Activated CD8-positive, alpha-beta memory T cell treated with anti-CD3 and anti-CD28 coated beads for 36 hours (primary cell): ENCODE results near the gene NTMT1. TPM values are rescaled to one million over a fixed set of nuclear protein-coding genes. Genes with fewer than 3 reads are reported as not detected.

Experiments
- CTCF ChIA-PET: fragments of 350-600 bp; sonication (Branson Sonifier 250); formaldehyde crosslinking; loops from one replicate; lab custom pipeline; 2021; ENCODE audit warnings: antibody characterized with exemption; lab: Charles Lee
- POLR2A ChIA-PET: fragments of 350-600 bp; sonication (Branson Sonifier 250); formaldehyde crosslinking; loops from one replicate; lab custom pipeline; 2021; ENCODE audit warnings: antibody characterized with exemption; lab: Charles Lee
- total RNA-seq, 2 experiments: library from RNA; stranded (reverse); gene quantifications; one replicate each; pipeline ENCODE4 v1.2.3, GENCODE V29; 2021

NTMT1 gene
- total RNA-seq, 2 experiments from 2014 or later: 76.9 to 80.4 TPM

DNA sequence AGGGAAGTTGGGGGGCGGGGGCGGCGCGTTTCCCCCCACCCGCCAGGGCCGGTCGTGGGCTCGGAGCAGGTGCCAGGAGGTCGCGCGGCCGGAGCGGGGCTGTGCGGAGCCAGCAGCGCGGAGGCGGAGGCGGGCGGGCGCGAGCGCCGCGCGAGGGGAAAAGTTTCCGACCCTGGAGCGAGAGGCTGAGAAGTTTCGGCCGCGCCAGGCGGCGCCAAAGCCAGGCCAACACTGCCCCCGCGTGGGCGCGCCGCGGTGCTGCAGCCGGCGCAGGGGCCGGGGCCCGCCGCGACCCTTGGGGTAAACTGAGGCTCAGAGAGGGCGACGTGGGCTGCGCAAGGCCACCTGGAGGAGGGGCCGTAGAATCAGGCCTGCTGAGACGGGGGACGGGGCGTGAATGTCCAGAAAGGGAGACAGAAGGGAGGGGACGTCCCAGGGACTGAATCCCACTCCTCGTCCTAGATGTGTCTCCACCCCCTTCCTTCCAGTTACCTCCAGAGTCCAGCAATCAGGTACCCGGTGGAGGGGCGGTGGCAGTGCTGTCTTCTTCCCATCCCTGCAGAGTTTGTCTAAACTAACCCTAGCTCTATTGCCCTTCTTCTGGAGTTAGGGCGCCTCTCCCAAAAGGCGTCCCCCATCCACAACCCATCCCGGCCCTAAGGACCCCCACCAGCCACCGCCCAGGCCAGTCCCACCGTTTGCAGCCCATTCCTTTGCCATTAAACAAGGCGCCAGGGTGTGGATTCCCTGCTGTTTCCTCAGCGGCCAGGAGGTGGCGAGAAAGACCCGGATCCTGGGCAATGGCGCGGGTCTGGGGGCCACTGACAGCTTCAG, 15.3 kb upstream of the NTMT1 start:
- ChIA-PET CTCF (interaction anchor here (0.5 to 4.9 kb wide), 14 partner anchors 13 to 487 kb away, joined by 3 to 50 read pairs (median 4); partner anchors contain the start of genes C9orf50, IER5L and NTMT1), POLR2A (interaction anchor here (1.1 kb wide), 1 partner anchor 479 kb away, joined by 3 read pairs; no protein-coding TSS in a partner anchor)

DNA sequence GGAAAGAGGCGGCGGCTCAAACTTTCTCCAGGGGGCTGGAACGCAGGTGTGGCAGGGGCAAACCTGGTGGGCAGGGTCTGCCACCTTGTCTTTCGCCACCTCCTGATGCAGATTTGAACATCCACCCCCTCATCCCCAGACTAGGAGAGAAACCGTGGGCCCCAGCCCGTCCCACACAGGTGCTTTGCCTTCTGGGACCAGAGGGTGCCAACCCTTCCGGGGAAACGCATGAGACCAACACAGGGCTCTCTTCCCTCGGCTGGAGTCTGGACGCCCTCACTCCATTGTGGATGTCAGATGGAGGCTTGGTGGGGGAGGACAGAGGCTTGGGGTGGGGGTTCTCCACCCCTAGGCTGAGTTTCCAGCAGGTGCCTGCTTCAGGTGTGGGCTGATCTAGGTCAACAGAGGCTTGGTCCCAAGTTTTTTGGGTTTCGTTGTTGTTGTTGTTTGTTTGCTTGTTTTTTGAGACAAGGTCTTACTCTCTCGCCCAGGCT, 14.6 kb upstream of the NTMT1 start:
- ChIA-PET POLR2A (interaction anchor here (1.1 kb wide), 1 partner anchor 480 kb away, joined by 3 read pairs; no protein-coding TSS in a partner anchor), CTCF (interaction anchor here (0.6 to 4.9 kb wide), 15 partner anchors 12 to 487 kb away, joined by 3 to 50 read pairs (median 4); partner anchors contain the start of genes C9orf50, IER5L and NTMT1)

DNA sequence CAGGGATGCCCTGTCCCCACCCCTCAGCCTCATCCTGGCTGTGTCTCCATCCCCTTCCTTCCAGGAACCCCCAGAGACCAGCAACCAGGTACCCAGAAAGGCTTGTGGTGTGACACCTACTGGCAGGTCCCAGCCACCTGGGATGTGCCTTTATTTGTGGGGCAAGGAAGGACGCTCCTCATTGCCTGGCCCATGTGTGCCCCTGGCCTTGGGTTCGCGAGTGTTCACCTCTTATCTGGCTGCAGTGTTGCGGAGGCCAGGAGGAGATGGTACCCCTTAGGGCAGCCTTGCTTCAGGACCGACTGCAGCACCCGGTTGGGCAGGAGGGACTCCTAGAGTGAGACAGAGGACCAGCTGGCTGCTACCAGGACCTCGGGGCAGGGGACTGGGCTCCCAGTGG, 13.8 kb upstream of the NTMT1 start:
- ChIA-PET CTCF (interaction anchor here (0.6 to 4.9 kb wide), 6 partner anchors 11 to 480 kb away, joined by 3 to 50 read pairs (median 11); partner anchors contain the start of genes C9orf50 and NTMT1), POLR2A (no interaction called here)

DNA sequence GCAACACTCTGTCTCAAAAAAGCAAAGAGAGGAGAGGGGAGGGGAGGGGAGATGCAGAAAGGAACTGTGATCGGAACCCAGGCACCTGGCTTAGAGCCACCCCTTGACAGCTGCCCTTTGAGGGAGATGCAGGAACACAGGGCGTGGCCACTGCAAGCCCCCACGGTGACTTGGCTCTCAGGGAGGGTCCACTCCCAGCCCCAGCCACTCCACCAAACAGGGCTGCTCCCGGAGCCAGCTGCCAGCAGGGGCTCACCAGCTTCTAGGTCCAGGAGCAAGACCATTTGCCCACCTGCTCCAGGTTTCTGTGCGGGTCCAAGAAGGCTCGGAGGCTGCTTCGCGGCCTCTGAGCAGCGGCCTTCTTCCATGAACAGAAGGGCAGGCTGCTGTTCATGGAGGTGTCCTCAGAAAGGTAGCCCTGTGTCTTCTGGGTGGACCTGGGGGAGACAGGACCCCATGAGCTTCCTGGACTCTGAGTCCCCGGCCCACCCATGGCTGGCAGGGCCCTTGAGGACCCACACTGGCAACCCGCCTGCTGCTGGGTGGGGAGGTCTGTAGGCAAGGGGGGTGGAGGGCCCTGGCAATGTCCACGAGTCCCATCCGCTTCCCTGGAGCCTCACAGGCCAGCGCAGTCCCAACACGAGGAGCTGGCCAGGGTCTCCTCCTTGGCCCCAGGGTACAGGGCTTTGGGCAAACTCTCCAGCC, 13.0 kb upstream of the NTMT1 start:
- CTCF ChIA-PET: interaction anchor here (1.3 to 4.9 kb wide), 3 partner anchors 10 to 481 kb away, joined by 3 to 50 read pairs (median 4); partner anchors contain the start of genes C9orf50 and NTMT1
- POLR2A ChIA-PET: no interaction called here

DNA sequence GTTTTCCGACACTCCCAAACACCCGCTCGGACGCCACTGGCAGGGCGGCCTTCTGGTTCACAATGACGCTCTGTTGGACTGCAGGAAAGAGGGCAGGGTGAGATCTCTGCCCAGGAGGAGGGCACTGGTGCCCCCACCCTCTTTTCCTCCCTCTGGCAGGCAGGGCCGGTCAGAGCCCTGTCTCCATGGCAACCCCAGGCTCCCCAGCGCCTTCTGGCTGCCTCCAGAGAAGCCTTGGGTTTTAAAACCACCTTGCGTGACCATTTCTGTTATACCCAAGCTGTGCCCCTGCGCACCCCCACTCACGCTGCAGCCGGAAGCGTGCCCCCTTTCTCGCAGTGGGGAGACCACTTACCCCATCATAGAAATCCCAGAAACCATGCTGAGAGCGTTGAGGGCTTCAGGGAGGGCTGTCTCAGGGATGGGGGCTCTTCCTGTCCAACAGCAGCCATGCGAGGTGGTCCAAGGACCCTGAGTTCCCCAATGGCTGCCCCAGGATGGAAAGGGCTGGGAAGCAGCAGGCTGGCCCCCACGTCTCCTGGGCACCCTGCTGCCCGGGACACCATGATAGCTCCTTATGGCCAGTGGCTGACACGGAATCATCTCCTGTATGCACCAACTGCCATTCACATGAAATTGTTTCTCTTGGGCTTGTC, 12.3 kb upstream of the NTMT1 start:
- ChIA-PET CTCF (interaction anchor here (1.2 to 4.9 kb wide), 4 partner anchors 10 to 482 kb away, joined by 3 to 50 read pairs (median 4); partner anchors contain the start of genes C9orf50 and NTMT1), POLR2A (interaction anchor here (0.6 kb wide), 1 partner anchor 12 kb away, joined by 4 read pairs; the partner anchor contains the start of gene NTMT1)

DNA sequence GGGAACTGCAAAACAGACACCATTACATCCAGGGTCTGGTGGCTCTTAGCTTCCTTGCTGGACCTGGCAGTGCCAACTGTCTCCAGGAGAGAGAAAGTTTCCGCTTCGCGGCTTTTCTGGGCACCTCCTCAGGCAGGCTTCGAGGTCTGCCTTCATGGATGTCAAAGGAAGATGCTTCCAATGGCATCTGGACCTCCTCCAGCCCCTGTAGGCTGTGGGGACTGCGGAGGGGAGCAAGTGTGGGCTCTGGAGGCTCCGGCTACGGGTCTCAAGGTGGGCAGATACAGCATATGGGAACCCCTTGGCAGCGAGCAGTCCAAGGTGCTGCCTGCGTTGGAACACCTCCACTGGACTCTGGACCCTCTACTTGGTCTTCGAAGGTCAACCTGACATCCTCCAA, 11.0 kb upstream of the NTMT1 start:
- POLR2A ChIA-PET: no interaction called here
- CTCF ChIA-PET: interaction anchor here (0.7 to 4.9 kb wide), 3 partner anchors 8 to 483 kb away, joined by 3 to 50 read pairs (median 4); partner anchors contain the start of genes C9orf50 and NTMT1

DNA sequence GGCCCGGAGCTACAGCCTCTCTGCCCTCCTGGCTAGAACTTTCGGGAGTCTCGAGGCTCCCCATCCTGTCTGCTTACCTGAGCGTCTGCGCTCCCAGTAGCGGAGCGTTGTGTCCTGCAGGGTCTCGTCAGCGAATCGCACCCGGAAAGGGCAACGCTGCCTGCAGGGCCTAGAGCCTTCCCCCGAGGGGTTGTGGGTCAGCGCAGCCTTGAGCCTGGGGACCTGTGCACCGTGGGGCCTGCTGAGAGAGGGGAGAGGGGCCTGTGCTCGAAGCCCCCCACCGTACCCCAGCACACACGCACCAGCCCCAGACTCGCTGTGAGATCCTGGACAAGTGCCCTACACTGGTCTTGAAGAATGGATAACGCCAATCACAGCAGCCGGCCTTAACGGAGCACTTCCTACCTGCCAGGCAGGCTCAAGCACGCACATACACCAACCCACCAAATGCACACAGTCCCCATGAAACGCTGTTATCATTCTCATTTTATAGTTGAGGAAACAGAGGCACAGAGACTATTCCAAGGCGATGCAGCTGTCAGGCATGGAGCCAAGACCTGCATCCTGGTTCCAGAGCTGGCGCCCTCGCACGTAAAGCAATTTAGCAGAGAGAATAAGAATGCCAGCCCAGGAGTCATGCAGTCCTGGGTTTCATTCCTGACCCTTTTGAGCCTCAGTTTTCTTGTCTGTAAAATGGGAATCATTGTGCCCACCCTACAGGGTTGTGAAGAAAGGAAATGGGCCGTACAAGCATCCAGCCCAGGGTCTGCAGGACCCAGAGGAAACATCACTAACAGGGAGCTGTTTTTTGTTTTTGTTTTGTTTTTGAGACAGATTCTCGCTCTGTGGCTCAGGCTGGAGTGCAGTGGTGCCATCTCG, 10.3 kb upstream of the NTMT1 start:
- POLR2A ChIA-PET: no interaction called here
- CTCF ChIA-PET: interaction anchor here (1.5 to 4.9 kb wide), 2 partner anchors 8 to 476 kb away, joined by 4 to 50 read pairs; partner anchors contain the start of genes C9orf50 and NTMT1

DNA sequence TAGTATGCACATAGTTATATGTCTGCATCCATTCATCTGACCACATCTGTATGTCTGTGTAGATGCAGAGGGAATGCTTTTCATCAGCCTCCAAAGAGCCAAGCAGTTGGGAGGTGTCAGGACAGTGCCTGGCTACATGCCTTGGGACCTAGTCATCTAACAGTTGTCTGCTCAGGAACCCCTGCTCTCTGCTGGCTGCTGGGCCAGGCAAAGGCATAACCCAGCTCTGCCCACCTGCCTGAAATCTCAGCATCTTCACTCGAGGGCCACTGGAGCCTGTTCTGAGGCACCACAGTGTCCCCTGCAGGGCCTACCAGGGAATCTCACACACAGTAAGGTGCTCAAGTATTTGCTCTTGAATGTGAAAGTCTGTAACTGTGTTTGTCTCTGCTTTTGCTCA, 8.8 kb upstream of the NTMT1 start:
- POLR2A ChIA-PET: no interaction called here
- CTCF ChIA-PET: interaction anchor here (0.7 to 1.5 kb wide), 3 partner anchors 8 to 485 kb away, joined by 3 to 4 read pairs (median 3); no protein-coding TSS in a partner anchor

DNA sequence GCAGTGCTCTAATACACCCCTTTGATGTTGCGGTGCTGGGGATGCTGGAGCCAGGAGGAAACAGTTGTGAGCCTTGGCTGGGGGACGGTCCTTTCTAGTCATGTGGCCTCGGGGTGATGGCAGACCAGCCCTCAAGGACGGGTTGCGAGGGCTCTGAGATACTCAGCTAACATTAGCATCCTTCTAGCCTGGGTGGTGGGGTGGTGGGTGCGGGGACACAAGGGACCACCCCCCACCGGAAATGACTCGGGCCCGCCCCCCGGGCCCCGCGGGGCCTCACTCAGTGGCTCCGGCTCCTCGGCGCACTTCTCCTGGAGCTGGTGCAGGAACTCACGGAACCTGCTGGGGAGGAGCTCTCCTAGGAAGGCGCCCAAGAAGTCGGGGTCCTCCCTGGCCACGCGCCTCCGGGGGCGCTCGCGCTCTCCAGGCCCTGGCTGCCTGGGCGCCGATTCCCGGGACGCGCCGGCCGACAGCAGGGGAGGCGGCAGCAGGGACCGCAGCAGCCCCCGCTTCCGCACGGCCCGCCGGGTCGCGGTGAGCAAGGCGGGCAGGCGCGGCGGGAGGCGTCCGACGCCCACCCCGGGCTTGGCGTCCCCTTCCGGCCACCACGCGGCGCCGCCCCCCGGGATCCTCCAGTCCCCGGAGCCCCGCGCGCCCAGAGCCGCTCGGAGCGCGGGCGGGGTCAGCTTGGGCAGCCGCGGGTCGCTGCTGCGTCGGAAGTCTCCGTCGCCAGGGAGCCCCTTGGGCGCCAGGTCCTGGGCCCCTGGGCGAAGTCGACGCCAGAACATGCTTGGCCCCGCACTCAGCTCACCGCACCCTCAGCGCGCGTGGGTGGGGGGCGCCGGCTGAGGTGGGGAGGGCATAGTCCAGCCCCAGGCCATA, 5.9 kb upstream of the NTMT1 start:
- ChIA-PET CTCF (interaction anchor here (0.6 to 8.6 kb wide), 7 partner anchors 7 to 488 kb away, joined by 3 to 72 read pairs (median 4); no protein-coding TSS in a partner anchor), POLR2A (no interaction called here)

DNA sequence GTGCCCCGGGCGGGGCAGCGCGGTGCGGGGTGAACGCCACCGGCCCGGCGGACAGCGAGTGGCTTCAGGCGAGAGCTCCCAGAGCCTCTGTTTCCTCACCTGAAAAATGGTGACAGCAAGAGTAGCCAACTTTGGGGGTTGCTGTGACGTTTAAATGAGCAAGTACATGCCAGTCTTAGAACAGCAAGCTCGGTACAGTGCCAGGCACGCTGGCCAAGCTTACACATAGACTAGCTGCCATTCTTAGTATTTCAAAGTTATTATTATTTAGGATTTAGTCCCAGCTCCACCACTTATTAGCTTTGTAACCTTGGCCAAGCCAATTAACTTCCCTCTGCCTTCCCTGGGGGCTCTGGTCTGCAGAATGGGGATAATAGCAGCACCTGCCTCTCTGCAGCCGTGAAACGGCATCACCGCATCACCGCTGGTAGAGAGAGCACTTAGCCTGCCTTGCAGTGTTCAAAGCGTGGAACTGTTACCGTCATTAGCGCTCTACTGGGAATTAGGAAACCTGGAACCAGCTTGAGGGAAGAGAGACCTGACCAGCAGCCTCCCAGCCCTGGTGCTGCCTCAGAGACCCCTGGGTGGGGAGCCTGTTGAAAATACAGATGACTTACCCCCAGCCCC, 5.2 kb upstream of the NTMT1 start, which contains the start of gene C9orf50:
Gene C9orf50, minus strand, starts transcription at position 433 of the 627 bp plus-strand sequence. CDS start 527 bp downstream, outside the sequence.
- POLR2A ChIA-PET: interaction anchor here (0.6 kb wide), 1 partner anchor 184 kb away, joined by 4 read pairs; no protein-coding TSS in a partner anchor
- CTCF ChIA-PET: interaction anchor here (0.6 to 8.6 kb wide), 7 partner anchors 8 to 489 kb away, joined by 3 to 72 read pairs (median 3); no protein-coding TSS in a partner anchor

DNA sequence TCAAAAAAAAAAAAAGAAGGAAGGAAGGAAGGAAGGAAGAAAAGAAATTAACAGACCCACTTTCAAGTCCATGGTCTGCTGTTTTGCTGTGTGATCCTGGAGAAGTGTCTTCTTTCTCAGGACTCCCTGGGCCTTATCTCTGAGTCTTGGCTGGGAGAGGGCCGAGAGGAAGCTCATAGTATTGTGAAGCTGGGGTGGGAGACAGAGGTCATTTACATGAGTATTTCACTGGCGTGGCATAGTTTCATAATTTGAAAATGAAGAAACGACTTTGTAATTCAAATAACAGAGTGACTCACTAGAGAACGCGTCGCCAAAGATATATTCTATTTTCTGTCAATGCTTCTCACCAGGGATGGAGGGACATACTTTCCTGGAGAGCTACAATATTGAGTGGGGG, 2.6 kb upstream of the NTMT1 start:
- POLR2A ChIA-PET: interaction anchor here (2.2 kb wide), 1 partner anchor 484 kb away, joined by 16 read pairs; no protein-coding TSS in a partner anchor
- CTCF ChIA-PET: interaction anchor here (0.6 to 8.6 kb wide), 8 partner anchors 11 to 492 kb away, joined by 3 to 72 read pairs (median 20); partner anchors contain the start of gene ASB6

DNA sequence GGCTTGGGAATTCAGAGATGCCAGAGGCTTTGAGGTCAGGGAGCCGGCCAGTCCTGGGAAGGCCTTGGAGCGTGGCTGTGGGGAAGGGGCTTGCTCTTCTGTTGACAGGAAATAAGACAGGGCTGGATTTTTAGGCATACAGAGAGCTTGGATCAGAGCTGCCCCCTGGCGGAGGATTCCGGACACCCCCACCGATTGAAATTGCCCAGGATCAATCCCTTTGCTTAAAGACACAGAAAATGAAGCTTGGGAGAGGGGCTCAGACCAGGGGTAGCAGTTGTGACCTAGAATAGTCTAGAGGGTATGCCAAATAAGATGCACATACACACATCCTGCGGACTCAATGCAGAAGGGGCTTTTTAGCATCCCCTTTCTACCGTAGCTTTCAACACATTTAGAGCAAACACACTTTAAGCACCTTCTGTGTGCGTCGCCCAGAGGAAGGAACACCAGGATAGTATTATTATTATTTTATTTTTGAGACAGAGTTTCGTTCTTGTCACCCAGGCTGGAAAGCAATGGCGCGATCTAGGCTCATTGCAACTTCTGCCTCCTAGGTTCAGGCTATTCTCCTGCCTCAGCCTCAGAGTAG, 1.7 kb upstream of the NTMT1 start:
- CTCF ChIA-PET: interaction anchor here (0.7 to 8.6 kb wide), 18 partner anchors 8 to 503 kb away, joined by 3 to 72 read pairs (median 3); partner anchors contain the start of gene ASB6

DNA sequence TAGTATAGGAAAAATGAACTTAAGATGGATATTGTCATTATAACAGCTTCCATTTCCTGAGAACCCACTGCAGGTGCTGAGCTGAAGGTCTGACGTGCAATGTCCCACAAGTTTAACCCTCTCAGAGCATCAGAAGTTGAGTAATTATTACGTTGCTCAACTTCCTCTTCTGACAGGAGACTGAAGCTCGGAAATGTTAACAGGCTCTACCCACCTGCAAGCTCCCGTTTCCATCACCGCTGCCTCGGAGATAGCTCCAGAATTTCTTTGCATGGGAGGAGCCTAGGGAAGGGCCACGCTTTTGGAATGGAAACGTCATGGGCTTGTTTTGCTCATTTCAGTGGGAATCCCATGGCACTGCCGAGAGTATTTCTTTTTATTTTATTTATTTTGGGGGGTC, 1.0 kb upstream of the NTMT1 start:
- CTCF ChIA-PET: interaction anchor here (0.6 to 8.6 kb wide), 15 partner anchors 8 to 612 kb away, joined by 3 to 72 read pairs (median 4); partner anchors contain the start of gene ASB6
- POLR2A ChIA-PET: interaction anchor here (1.0 to 2.2 kb wide), 3 partner anchors 14 to 485 kb away, joined by 3 to 16 read pairs (median 3); no protein-coding TSS in a partner anchor

More for the DNA sequence above, 1.7 kb upstream of the NTMT1 start:
- POLR2A ChIA-PET: interaction anchor here (1.0 to 2.2 kb wide), 3 partner anchors 15 to 485 kb away, joined by 3 to 16 read pairs (median 3); no protein-coding TSS in a partner anchor

DNA sequence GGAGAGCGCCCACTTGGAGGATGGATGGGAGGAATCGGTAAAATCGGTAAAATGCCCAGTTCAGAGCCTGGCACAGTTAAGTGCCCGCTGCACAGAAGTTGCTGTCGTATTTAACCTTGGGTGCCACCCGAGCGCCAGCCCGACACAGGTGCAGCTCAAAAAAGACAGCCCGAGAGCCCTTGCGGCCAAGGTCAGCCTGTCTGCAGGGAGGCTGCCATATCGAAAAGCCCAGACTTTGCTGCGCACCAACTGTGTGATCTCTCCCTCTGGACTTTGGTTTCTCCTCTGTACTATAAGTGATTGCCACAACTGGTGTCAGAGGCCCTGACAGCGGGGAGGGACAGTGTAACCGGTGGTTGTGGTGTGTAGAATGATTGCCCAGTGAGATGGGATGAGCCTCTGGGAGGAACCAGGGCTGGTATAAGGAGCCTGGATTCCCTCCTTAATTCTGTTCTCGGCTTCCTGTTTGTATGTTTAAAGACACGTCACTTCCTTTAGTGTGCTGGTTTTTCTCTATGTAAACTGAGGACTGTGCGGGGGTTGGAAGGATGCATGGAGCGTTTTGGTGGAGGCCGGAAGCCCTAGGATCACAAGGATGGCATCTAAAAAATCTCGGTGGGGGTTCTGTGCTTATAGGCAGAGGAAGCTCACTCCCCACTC, 792 bp downstream of the NTMT1 start:
- CTCF ChIA-PET: interaction anchor here (3.1 to 8.6 kb wide), 4 partner anchors 13 to 486 kb away, joined by 16 to 72 read pairs (median 46); partner anchors contain the start of gene ASB6
- POLR2A ChIA-PET: interaction anchor here (1.0 to 1.8 kb wide), 4 partner anchors 11 to 488 kb away, joined by 3 to 7 read pairs (median 4); no protein-coding TSS in a partner anchor
